Trophoblast cell (in vitro differentiated cells and primary cell): ENCODE measurements around the gene CCDC57.

Experiments used
- DNase-seq, 2 donors: peaks; one replicate each; pipeline ENCODE4 v3.0.0-alpha.2; 2016
- H2AFZ ChIP-seq: 2 replicates; pipeline ENCODE4 v1.6.1; 2013; ENCODE audit warnings: low read length, moderate library complexity, mild to moderate bottlenecking; ENCODE audit not compliant: insufficient read depth, poor library complexity
- H2AK5ac ChIP-seq: 2 replicates; pipeline ENCODE4 v1.6.1; 2013; ENCODE audit warnings: mild to moderate bottlenecking, low read length
- H2BK120ac ChIP-seq: 2 replicates; pipeline ENCODE4 v1.6.1; 2013; ENCODE audit warnings: low read length, mild to moderate bottlenecking, moderate library complexity; ENCODE audit not compliant: insufficient read depth, poor library complexity
- H2BK12ac ChIP-seq: 2 replicates; pipeline ENCODE4 v1.6.1; 2013; ENCODE audit warnings: mild to moderate bottlenecking, low read length, moderate library complexity
- H2BK5ac ChIP-seq: 2 replicates; pipeline ENCODE4 v1.6.1; 2013; ENCODE audit warnings: low read length, low read depth, moderate library complexity, mild to moderate bottlenecking; ENCODE audit not compliant: poor library complexity
- H3K14ac ChIP-seq: 2 replicates; pipeline ENCODE4 v1.6.1; 2013; ENCODE audit warnings: mild to moderate bottlenecking, low read length
- H3K18ac ChIP-seq: 2 replicates; pipeline ENCODE4 v1.6.1; 2013; ENCODE audit warnings: mild to moderate bottlenecking, low read length
- H3K23ac ChIP-seq: 2 replicates; pipeline ENCODE4 v1.6.1; 2013; ENCODE audit warnings: low read length
- H3K27ac ChIP-seq: 2 replicates; pipeline ENCODE4 v1.5.1; 2013; ENCODE audit warnings: low read depth, mild to moderate bottlenecking, inconsistent platforms, low read length, moderate library complexity
- H3K27me3 ChIP-seq: 2 replicates; pipeline ENCODE4 v1.6.1; 2013; ENCODE audit warnings: inconsistent platforms, mild to moderate bottlenecking, low read length, moderate library complexity; ENCODE audit not compliant: insufficient read depth
- H3K36me3 ChIP-seq, 2 experiments: 1 replicate in 1 of 2; 2 replicates in 1 of 2; pipeline ENCODE4 v1.6.1; 2013; ENCODE audit warnings: low read length in 2 of 2, mild to moderate bottlenecking in 2 of 2, moderate library complexity in 1 of 2; ENCODE audit not compliant: insufficient read depth in 2 of 2, control insufficient read depth in 1 of 2
- H3K4ac ChIP-seq: 2 replicates; pipeline ENCODE4 v1.6.1; 2013; ENCODE audit warnings: low read depth, mild to moderate bottlenecking, low read length, moderate library complexity
- H3K4me1 ChIP-seq, 2 experiments: 1 replicate in 1 of 2; 2 replicates in 1 of 2; pipeline ENCODE4 v1.6.1; 2013; ENCODE audit warnings: low read length in 2 of 2, mild to moderate bottlenecking in 2 of 2, moderate library complexity in 1 of 2; ENCODE audit not compliant: insufficient read depth in 2 of 2, control insufficient read depth in 1 of 2
- H3K4me2 ChIP-seq: 2 replicates; pipeline ENCODE4 v1.6.1; 2013; ENCODE audit warnings: inconsistent platforms, mild to moderate bottlenecking, low read length, moderate library complexity
- H3K4me3 ChIP-seq: 2 replicates; pipeline ENCODE4 v1.5.1; 2013; ENCODE audit warnings: mild to moderate bottlenecking, low read depth, low read length, inconsistent platforms
- H3K79me1 ChIP-seq: one replicate; pipeline ENCODE4 v1.6.1; 2013; ENCODE audit warnings: low read length
- H3K79me2 ChIP-seq: 2 replicates; pipeline ENCODE4 v1.6.1; 2013; ENCODE audit warnings: low read length, mild to moderate bottlenecking; ENCODE audit not compliant: control insufficient read depth, insufficient read depth, poor library complexity
- H3K9ac ChIP-seq: 2 replicates; pipeline ENCODE4 v1.6.1; 2013; ENCODE audit warnings: mild to moderate bottlenecking, low read length
- H3K9me3 ChIP-seq: 2 replicates; pipeline ENCODE4 v1.6.1; 2013; ENCODE audit warnings: low read depth, mild to moderate bottlenecking, control low read depth, inconsistent platforms, low read length; ENCODE audit not compliant: insufficient read depth
- H4K12ac ChIP-seq: 2 replicates; pipeline ENCODE4 v1.6.1; 2013; ENCODE audit warnings: low read depth, mild to moderate bottlenecking, low read length, moderate library complexity
- H4K8ac ChIP-seq: 2 replicates; pipeline ENCODE4 v1.6.1; 2013; ENCODE audit warnings: low read depth, mild to moderate bottlenecking, low read length, moderate library complexity
- H4K91ac ChIP-seq: one replicate; pipeline ENCODE4 v1.6.1; 2013; ENCODE audit warnings: low read depth, mild to moderate bottlenecking, low read length, moderate library complexity
- WGBS: extraction: QIAGEN DNeasy Blood & Tissue Kit; methylation state at CpG from one replicate; pipeline ENCODE4 v1.1.7; 2013; ENCODE audit warnings: missing lambda C conversion rate; ENCODE audit not compliant: insufficient read length, insufficient coverage; ENCODE audit errors: extremely low coverage; 5-methylcytosine and 5-hydroxymethylcytosine counted together

CCDC57 gene

DNA sequence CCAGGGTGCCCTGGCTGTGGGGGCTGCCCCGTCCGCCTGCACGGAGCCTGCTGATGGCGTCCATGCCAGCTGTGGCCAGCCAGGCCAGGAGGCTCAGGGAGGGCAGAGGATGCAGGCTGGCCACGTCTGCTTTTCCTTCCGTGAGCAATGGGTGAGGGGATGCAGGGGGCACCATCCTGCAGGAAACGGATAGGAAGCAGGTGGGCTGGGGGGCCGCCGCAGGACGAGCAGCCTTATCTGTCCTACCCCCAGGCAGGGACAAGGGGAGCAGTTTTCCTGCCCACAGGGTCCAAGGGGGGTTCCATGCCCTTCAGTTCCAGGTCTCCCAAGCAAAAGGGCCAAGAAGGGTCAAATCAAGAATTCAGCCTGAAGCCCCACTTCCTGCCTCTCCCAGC lies 153.8 kb downstream of the CCDC57 start:
- Histone ChIP-seq H3K27ac (no peak overlapping the region), H3K27me3 (no peaks in the 10 kb centered on the region), H3K4me2 (no peak overlapping the region), H3K4me1 (no peaks in the 10 kb centered on the region), H2BK12ac (no peak overlapping the region), H4K8ac (no peak overlapping the region), H3K9me3 (peaks cover 2% of the 10 kb centered on the region), H3K36me3 (peaks cover 92 to 93% of the 10 kb centered on the region in 2 experiments), H4K12ac (no peak overlapping the region), H2BK120ac (no peak overlapping the region), H2AK5ac (no peak overlapping the region), H3K4ac (no peak overlapping the region), H3K4me3 (no peak overlapping the region), H3K18ac (no peak overlapping the region), H2AFZ (no peak overlapping the region), H3K23ac (no peak overlapping the region), H3K9ac (no peak overlapping the region), H4K91ac (no peak overlapping the region), H3K79me2 (no peaks in the 10 kb centered on the region), H2BK5ac (no peak overlapping the region), H3K79me1 (no peaks in the 10 kb centered on the region), H3K14ac (no peak overlapping the region)
- DNase-seq: no peak
- no CpG with 5 or more reads among the region's 10 CpGs for WGBS

DNA sequence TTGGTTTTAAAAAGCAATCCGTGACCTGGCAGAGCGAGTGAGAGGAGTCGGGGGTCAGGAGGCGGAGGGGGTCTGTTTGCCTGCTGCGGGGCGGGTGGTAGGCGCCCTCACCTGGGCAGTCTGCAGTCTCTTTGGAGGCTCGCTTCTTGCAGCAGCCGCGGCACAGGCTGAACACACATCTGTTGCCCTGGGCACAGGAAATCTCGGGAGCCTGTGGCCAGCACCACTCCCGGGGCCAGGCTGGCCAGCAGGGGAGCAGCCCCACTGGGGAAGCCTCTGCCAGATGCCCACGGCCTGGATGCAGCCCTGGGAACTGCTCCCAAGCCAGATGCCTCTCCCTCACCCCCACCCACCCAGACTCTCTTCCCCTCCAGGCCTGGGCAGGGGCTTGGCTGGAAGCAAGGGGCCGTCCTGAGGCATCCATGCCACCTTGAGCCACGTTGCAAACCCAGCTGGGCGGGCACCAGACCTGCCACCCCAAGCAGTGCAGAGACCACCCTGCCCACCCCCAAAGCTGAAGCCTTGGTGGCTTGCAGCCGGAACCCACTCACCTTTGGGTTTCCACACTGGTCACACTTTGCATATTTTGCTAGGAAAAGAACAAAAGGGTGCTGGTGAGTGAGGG lies 154.3 kb downstream of the CCDC57 start:
- Histone ChIP-seq H3K4me3 (no peak overlapping the region), H3K79me1 (no peaks in the 10 kb centered on the region), H2BK12ac (no peak overlapping the region), H2BK120ac (no peak overlapping the region), H3K36me3 (peaks cover 92 to 94% of the 10 kb centered on the region in 2 experiments), H2AK5ac (no peak overlapping the region), H3K14ac (no peak overlapping the region), H3K23ac (no peak overlapping the region), H3K4me1 (no peaks in the 10 kb centered on the region), H3K27me3 (no peaks in the 10 kb centered on the region), H2BK5ac (no peak overlapping the region), H3K4ac (no peak overlapping the region), H4K12ac (no peak overlapping the region), H3K79me2 (no peaks in the 10 kb centered on the region), H3K27ac (no peak overlapping the region), H3K9me3 (peaks cover 2% of the 10 kb centered on the region), H3K4me2 (no peak overlapping the region), H4K91ac (no peak overlapping the region), H3K9ac (no peak overlapping the region), H4K8ac (no peak overlapping the region), H2AFZ (no peak overlapping the region), H3K18ac (no peak overlapping the region)
- no peak for DNase-seq
- no CpG with 5 or more reads among the region's 17 CpGs for WGBS

DNA sequence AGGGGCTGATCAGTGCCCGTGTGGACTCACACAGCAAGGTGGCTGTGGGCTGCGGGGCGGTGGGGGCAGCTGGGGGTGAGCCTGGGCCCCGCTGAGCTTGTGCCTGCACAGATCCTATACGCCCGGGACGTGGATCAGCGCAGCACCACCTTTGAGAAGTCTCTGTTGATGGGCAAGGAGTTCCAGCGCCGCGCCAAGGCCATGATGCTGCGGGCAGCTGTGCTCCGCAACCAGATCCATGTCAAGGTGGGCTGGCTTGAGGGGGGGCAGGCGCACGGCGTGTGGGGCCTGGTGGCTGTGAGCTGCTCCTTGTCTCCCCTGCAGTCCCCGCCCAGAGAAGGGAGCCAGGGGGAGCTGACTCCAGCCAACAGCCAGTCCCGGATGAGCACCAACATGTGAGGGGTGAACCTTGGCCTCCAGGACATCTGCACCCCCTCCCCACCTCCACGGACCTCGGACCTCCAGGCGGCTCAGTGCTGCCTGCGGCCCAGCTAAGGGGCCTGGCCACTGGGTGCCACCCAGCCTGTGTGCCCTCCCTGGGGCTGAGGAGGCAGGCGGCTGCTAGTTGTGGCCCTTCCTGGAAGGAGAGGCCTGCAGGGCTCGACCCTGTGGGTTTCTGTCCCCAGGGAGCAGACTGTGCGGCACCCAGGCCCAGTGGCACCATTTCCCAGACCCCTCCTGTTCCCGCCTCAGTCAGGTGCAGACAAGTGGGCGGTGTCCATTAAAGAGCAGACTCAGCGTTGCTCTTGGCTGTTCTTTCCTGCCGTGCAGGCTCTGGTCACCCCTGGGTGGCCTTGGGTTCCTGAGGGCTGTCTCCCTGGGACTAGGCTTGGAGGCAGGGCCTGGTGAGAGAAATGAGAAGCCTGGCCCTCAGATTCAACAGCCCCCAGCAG lies 155.7 kb downstream of the CCDC57 start:
- WGBS: no CpG with 5 or more reads among the region's 29 CpGs

DNA sequence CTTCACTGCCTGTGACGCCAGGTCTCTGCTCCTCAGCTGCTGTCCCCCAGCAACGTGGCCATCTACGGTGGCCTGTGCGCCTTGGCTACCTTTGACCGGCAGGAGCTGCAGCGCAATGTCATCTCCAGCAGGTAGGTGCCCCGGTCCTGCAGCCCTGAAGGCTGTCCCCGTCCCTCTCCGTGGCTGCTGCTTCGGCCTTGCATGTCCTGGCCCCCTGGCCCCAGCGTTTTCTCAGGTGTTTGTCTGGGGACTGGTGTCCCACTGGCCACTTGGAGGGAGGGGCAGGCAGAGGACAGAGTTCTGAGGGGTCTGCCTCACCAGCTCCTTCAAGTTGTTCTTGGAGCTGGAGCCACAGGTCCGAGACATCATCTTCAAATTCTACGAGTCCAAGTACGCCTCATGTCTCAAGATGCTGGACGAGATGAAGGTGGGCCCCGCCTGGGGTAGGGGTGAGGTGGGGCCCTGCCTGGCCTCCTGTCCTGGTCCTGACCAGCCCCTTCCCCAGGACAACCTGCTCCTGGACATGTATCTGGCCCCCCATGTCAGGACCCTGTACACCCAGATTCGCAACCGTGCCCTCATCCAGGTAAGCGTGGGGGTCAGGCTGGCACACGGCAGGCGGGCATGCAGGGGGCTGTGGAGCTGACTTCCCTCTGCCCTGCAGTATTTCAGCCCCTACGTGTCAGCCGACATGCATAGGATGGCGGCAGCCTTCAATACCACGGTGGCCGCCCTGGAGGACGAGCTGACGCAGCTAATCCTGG lies 156.5 kb downstream of the CCDC57 start:
- peaks cover 6 to 7% of the 10 kb centered on the region in 2 experiments for H3K4me1 ChIP-seq
- H3K79me1 ChIP-seq: peaks cover under 1% of the 10 kb centered on the region
- H3K79me2 ChIP-seq: peaks cover 6% of the 10 kb centered on the region
- H3K23ac ChIP-seq: no peak overlapping the region
- H4K91ac ChIP-seq: no peak overlapping the region
- no peak overlapping the region for H3K18ac ChIP-seq
- H2BK5ac ChIP-seq: no peak overlapping the region
- no peak overlapping the region for H2AFZ ChIP-seq
- no peak overlapping the region for H4K8ac ChIP-seq
- no peak overlapping the region for H3K9ac ChIP-seq
- H2BK120ac ChIP-seq: no peak overlapping the region
- no peak overlapping the region for H3K14ac ChIP-seq
- H4K12ac ChIP-seq: no peak overlapping the region
- no peak overlapping the region for H3K27ac ChIP-seq
- no CpG with 5 or more reads among the region's 28 CpGs for WGBS
- H3K36me3 ChIP-seq: peaks cover 76 to 78% of the 10 kb centered on the region in 2 experiments
- H3K4me3 ChIP-seq: no peak overlapping the region
- no peak overlapping the region for H2AK5ac ChIP-seq
- H2BK12ac ChIP-seq: no peak overlapping the region
- no peaks in the 10 kb centered on the region for H3K27me3 ChIP-seq
- H3K9me3 ChIP-seq: peaks cover 2% of the 10 kb centered on the region
- no peak overlapping the region for H3K4ac ChIP-seq
- no peak overlapping the region for H3K4me2 ChIP-seq
- no peak for DNase-seq

More for the DNA sequence above, 155.7 kb downstream of the CCDC57 start:
- no peak overlapping the region for H3K4me2 ChIP-seq
- H4K91ac ChIP-seq: no peak overlapping the region
- H3K23ac ChIP-seq: no peak overlapping the region
- H3K14ac ChIP-seq: no peak overlapping the region
- no peak overlapping the region for H4K8ac ChIP-seq
- H3K18ac ChIP-seq: no peak overlapping the region
- no peaks in the 10 kb centered on the region for H3K27me3 ChIP-seq
- no peak for DNase-seq
- no peak overlapping the region for H2BK5ac ChIP-seq
- H4K12ac ChIP-seq: no peak overlapping the region
- H3K79me1 ChIP-seq: no peaks in the 10 kb centered on the region
- H2AFZ ChIP-seq: no peak overlapping the region
- H2BK120ac ChIP-seq: no peak overlapping the region
- no peak overlapping the region for H2BK12ac ChIP-seq
- peaks cover 6% of the 10 kb centered on the region for H3K79me2 ChIP-seq
- H2AK5ac ChIP-seq: no peak overlapping the region
- no peak overlapping the region for H3K9ac ChIP-seq
- peaks cover 6 to 7% of the 10 kb centered on the region in 2 experiments for H3K4me1 ChIP-seq
- peaks cover 2% of the 10 kb centered on the region for H3K9me3 ChIP-seq
- no peak overlapping the region for H3K27ac ChIP-seq
- H3K36me3 ChIP-seq: peaks cover 82 to 85% of the 10 kb centered on the region in 2 experiments
- H3K4me3 ChIP-seq: no peak overlapping the region
- H3K4ac ChIP-seq: no peak overlapping the region
